Spleen (tissue), 7 donors: ENCODE measurements around the gene STYK1.

Experiments used
- CTCF ChIP-seq, 11 experiments: fragments of 200-600 bp in 7 of 11; fragments of 450-650 bp in 4 of 11; sonication (generic) in 4 of 11; IDR thresholded peaks in 8 of 11; conservative IDR thresholded peaks in 3 of 11; 1 replicate in 7 of 11; 2 replicates in 4 of 11; pipeline versions ENCODE4 v1.4.0 to v1.8.0; 2016 to 2021; ENCODE audit warnings: antibody characterized with exemption in 11 of 11, inconsistent platforms in 4 of 11, mild to moderate bottlenecking in 1 of 11
- POLR2A ChIP-seq, 3 donors: fragments of 450-650 bp; IDR thresholded peaks; one replicate each; pipeline ENCODE4 v1.5.1; 2017; ENCODE audit warnings: antibody characterized with exemption in 3 of 3, mild to moderate bottlenecking in 1 of 3
- POLR2AphosphoS5 ChIP-seq, 3 donors: sonication (generic); formaldehyde crosslinking; IDR thresholded peaks; one replicate each; pipeline ENCODE4 v1.5.1; 2017; ENCODE audit warnings: antibody characterized with exemption in 3 of 3
- donor health status: DM: no; HTN: no; CAD: no; lungs with moderate emphysema.
- donor health status: DM: no; HTN: no; CAD: no.
- donor health status: DM: no; HTN: no; CAD: no.

- TF ChIP-seq CTCF (IDR thresholded peaks at IDR 0.05 in 8 of 11, conservative IDR thresholded peaks at IDR 0.05 in 3 of 11) (no peak), POLR2AphosphoS5 (IDR thresholded peaks at IDR 0.05) (no peak), POLR2A (IDR thresholded peaks at IDR 0.05) (no peak)
Measured at GRCh38 chr12:10705655-10706054, 31.8 kb upstream of the STYK1 start.
